ENCODE data around the gene PLPP3. TPM values are rescaled to one million over a fixed set of nuclear protein-coding genes. Genes with fewer than 3 reads are reported as not detected.

PLPP3 gene
- total RNA-seq, 1 experiment from 2014 or later = 3.4 TPM

- POLR2A ChIA-PET = no interaction called here
- no peak overlapping the region for H3K4me2 ChIP-seq (ENCODE audit: low read length)
- H4K20me1 ChIP-seq (ENCODE audit: insufficient read depth) = no peaks in the 10 kb centered on the region
- DNase-seq (ENCODE audit: low read depth, low spot score) (no peak), ATAC-seq (no peak)
- no peak overlapping the region for H2AFZ ChIP-seq (ENCODE audit: low read depth, low read length, poor library complexity, severe bottlenecking)
- no peaks in the 10 kb centered on the region for H3K9me3 ChIP-seq (ENCODE audit: control insufficient read depth in 1 of 2, insufficient read depth in 1 of 2, low read depth in 1 of 2, low read length in 2 of 2)
- TF ChIP-seq, protein P1, sequence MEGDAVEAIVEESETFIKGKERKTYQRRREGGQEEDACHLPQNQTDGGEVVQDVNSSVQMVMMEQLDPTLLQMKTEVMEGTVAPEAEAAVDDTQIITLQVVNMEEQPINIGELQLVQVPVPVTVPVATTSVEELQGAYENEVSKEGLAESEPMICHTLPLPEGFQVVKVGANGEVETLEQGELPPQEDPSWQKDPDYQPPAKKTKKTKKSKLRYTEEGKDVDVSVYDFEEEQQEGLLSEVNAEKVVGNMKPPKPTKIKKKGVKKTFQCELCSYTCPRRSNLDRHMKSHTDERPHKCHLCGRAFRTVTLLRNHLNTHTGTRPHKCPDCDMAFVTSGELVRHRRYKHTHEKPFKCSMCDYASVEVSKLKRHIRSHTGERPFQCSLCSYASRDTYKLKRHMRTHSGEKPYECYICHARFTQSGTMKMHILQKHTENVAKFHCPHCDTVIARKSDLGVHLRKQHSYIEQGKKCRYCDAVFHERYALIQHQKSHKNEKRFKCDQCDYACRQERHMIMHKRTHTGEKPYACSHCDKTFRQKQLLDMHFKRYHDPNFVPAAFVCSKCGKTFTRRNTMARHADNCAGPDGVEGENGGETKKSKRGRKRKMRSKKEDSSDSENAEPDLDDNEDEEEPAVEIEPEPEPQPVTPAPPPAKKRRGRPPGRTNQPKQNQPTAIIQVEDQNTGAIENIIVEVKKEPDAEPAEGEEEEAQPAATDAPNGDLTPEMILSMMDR (IDR thresholded peaks at IDR 0.05 in 2 of 3, conservative IDR thresholded peaks at IDR 0.05 in 1 of 3; ENCODE audit: borderline replicate concordance in 1 of 3, insufficient read depth in 1 of 3, low read depth in 2 of 3, low read length in 2 of 3) = no peak
- TF ChIP-seq SRF (IDR thresholded peaks at IDR 0.05; ENCODE audit: low read depth) (no peak), POLR2AphosphoS5 (IDR thresholded peaks at IDR 0.05; ENCODE audit: low read depth, low read length) (no peak), ZBTB33 (IDR thresholded peaks at IDR 0.05; ENCODE audit: extremely low read depth, insufficient replicate concordance, low read length) (no peak), EGR1 (IDR thresholded peaks at IDR 0.05; ENCODE audit: low read depth) (no peak), FOSL1 (IDR thresholded peaks at IDR 0.05; ENCODE audit: low read depth) (no peak), EZH2 (IDR thresholded peaks at IDR 0.05) (no peak), ELF1 (IDR thresholded peaks at IDR 0.05; ENCODE audit: borderline replicate concordance, low read depth) (no peak), YY1 (IDR thresholded peaks at IDR 0.05; ENCODE audit: extremely low read depth, insufficient replicate concordance, low read depth, low read length) (no peak)
- H3K27me3 ChIP-seq (ENCODE audit: insufficient read depth, low read length) = no peaks in the 10 kb centered on the region
- no peak overlapping the region for H3K9ac ChIP-seq (ENCODE audit: low read length)
- RAD21 ChIA-PET (ENCODE audit: low non-redundant PET in 1 of 2, low total read pairs in 2 of 2, uncharacterized antibody in 2 of 2, unreplicated experiment in 2 of 2) = no interaction called here
- no peaks in the 10 kb centered on the region for H3K36me3 ChIP-seq (ENCODE audit: control insufficient read depth in 1 of 2, insufficient read depth in 2 of 2, low read length in 2 of 2)
- H3K9me2 ChIP-seq (ENCODE audit: insufficient read depth) = no peaks in the 10 kb centered on the region
- BruUV-seq (replicated peaks) = no TSS peak
- H3K27ac ChIP-seq (ENCODE audit: low read depth, low read length) = no peak overlapping the region
- H3K79me2 ChIP-seq (ENCODE audit: insufficient read depth, low read length) = no peaks in the 10 kb centered on the region
- no peak overlapping the region for H3K4me3 ChIP-seq (replicated peaks in 1 of 2; ENCODE audit: low read depth in 1 of 2, low read length in 2 of 2)
- intact Hi-C loops (cut with micrococcal nuclease) = no loop called here
- CTCF ChIA-PET = no interaction called here
- H3K4me1 ChIP-seq (ENCODE audit: control insufficient read depth in 1 of 2, insufficient read depth in 2 of 2, low read length in 2 of 2) = peaks cover 0 to 9% of the 10 kb centered on the region in 2 experiments; a peak in 3 of 4 replicates
Measured at GRCh38 chr1:56564615-56565014, 14.7 kb downstream of the PLPP3 start.
